GM18907 (cell line): ENCODE results near the gene PHC2.

Experiments
- ATAC-seq: cut with Tn5 transposase; IDR thresholded peaks from one replicate; pipeline ENCODE4 v1.9.1; 2021; ENCODE audit warnings: mild to moderate bottlenecking, moderate library complexity; ENCODE audit not compliant: unreplicated experiment

Gene PHC2

DNA sequence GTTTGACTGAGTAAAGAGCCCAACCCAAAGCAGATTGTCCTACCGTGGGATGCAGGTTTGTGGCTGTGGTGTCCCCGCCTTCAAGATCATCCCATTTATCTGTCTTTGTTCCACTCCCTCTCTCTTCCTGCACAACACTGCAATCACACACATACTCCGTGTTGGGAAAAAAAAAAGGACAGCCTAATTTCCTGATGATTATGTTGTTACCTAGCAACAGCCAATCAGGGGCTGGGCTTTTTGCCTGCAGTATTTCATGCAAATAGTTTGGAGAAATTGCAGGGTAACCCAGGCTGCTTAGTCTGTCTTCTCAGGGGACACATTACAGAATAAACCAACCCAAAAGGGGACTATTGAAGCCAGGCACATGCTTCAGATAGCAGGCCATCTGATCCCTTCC lies 38.3 kb downstream of the PHC2 start:
- no peak for ATAC-seq

DNA sequence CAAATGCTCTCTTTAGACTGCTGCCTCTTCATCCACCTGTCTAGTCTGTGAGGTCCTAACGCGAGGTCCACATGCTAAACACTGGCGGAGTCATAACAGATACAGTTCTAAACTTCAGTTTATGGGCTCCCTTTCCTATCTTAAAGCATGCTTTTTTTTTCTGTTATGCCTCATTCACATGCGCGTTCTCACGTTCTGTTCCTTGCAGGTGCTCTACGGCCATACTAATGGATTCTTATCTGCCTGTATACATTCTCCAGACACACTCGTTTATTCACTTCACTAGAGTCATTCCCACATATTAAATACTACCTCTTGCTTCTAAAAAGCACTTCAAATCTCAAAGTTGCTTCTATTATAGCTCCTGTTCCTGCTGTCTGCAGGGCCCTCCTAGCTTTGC lies 38.7 kb downstream of the PHC2 start:
- no peak for ATAC-seq

DNA sequence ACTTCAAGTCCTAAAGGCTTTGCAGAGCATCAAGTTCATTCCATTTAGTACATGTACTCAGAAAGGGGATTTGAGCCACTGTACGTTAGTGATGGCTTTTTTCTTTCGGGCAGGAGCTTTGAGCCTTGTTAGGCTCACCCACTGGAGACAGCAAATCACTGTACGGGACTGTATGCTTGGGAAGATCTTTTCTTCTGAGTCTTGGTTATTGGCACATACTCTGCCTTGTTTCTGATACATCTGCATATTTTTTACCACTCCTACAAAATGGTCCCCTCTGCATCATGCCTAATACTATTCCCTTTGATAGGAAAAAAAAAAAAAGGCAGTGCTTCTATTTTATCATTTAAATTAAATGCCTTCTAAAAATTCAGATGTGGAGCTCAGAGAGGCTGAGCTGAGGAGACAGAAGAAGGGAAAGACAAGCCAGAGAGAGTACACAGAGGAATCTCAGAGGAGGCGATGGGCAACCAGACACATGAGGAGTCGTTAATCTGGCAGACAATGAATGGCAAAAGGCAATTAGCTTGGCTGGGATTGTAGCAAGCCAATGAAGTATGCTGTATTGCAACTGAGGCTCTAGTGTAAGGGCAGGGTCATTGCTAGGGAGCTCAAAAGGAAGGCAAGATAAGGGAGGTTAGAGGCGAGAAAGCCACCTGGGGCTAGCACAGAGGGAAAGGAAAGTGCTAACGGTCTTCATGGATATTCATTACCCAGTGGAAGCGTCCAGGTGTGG lies 39.4 kb downstream of the PHC2 start:
- no peak for ATAC-seq

DNA sequence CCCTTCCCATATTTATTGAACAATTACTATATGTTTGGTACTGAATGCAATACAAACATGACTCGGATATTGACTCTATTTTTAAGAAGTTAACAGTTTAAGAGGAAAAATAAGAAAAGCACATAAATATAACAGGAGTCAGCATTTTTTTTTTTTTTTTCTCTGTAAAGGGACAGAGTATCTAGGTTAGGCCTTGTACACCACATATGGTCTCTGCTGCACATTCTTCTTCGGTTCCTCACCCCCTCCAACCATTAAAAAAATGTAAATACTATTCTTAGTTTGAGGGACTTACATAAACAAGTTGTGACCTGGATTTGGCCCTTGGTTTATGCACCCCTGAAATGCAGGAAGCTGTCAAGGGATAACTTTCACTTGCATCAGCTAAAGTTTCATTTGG lies 40.4 kb downstream of the PHC2 start:
- no peak for ATAC-seq

DNA sequence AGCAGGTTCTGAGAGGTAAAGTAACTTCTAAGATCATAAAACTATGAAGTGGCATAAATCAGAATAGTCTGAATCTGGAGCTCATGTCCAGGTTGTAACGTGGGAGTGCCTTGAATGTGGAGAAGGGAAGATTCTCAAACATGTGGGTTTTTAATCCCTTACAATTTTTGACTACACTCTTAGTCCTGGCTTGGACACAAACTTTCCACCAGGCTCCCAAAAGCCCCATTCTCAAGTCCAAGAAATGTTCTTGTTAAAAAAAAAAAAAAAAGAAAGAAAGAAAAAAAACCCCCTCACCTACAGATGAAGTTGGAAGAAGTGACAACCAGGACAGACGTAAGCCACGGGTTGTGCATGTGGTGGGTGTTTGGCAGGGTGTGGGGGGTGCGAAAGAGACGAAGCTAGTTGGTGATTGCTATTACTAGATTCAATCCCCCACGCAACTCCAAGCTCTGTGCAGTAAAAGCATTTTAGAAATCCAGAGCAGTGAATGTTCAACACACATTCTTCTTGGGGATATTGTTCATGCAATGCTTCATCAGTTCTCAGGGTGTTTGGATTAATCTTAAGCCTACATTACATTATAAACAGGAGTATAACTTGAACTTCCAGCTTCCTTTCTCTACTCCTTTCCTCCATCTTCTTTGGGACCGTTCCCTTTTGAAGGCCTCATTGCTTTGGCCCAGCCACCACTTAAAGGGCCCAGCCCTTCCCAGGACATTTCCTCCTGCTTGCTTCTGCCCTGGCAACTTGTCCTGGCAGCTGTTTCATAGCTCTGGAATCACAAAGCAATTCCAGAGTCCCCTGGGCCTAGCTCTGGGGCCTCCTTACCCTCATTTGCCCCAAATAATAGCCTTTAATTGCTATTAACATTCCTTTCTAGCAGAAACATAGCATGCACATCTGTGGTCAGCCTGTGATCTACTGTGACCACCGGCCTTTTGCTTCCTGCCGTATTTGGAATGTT lies 41.8 kb downstream of the PHC2 start:
- no peak for ATAC-seq

DNA sequence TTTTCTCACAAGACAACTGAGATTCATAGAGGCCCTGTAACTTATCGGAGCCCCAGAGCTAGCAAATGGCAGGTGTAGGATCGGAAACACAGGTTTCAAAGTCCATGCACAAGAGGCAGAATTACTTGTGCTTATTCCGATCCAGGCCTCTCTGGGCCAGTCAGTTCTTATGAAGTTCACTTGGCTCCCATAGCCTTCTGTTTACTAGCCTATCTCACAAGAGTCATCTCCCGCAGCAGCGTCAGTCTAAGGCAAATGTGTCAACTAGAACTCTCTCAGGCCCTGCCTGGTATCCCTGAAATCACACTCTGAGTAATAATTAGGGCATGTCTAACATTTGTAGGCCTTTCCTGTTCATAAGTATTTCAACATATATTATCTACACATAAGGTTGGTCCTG lies 43.3 kb downstream of the PHC2 start:
- no peak for ATAC-seq

DNA sequence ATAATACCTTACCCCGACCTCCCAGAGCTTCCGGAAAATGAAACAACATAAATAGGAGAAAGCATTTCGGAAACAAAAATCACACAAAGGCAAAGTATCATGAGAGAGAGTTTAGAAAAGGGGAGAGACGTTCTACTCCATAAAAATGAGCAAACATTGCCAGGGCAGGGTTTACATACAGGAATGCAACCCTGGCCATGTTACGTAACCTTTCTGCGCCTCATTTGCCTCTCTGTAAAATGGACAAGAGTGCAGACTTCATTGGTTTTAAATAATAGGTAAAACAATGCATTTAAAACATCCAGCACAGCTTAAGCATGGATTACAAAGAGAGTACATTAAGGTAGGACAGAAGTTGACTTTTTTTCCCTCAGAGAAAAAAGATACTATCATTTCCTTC lies 45.6 kb downstream of the PHC2 start:
- no peak for ATAC-seq

DNA sequence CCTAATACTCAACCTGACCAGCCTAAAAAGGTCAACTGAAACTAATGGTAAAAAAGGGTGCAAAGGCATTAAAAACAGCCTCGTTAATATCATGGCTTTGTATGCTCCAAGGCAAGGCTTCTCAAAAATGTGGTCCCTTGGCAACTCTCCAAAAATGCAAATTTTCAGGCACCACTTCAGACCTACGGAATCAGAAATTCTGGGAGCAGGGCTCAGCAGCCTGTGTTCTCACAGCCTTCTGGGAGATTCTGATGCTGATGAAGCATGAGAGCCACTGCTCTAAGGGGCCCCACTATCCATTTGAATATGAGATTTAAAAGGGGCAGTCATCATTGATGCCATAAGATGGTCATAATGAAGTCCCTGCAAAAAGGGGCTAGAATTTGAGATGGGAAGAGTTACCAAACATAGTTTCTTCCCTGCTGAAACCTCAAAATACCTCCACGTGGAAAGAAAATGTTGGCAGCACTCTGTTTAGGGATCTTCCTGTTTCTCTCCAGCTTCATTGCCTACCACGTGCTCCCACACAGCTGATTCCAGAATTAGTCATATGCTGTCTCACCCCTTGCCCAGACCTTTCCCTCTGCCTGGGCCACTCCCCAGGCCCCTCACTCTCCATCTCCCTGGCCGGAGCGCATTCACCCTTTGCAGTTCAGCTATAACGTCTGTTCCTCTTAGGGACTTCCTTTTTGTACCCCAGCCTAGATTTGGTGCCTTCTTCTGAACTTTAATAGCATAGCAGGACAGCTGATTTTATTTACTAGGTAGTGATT lies 46.7 kb downstream of the PHC2 start:
- ATAC-seq: no peak

DNA sequence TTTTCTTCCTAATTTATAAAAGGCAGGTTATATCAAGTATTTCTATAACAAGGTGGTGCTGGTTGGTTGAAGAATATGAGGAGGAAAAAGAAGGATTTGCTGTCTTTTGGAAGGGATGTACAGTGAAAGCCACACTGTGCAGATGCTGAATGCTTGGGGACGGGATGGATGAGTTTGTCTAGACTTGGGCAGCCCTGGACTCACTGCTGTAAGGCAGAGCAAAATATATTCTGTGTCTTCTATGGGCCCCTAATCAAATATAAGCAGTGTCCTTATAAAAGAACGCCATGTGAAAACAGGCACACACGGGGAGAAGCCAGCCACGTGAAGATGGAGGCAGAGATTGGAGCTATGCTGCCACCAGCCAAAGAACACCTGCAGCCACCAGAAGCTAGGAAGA lies 47.4 kb downstream of the PHC2 start:
- ATAC-seq: no peak

DNA sequence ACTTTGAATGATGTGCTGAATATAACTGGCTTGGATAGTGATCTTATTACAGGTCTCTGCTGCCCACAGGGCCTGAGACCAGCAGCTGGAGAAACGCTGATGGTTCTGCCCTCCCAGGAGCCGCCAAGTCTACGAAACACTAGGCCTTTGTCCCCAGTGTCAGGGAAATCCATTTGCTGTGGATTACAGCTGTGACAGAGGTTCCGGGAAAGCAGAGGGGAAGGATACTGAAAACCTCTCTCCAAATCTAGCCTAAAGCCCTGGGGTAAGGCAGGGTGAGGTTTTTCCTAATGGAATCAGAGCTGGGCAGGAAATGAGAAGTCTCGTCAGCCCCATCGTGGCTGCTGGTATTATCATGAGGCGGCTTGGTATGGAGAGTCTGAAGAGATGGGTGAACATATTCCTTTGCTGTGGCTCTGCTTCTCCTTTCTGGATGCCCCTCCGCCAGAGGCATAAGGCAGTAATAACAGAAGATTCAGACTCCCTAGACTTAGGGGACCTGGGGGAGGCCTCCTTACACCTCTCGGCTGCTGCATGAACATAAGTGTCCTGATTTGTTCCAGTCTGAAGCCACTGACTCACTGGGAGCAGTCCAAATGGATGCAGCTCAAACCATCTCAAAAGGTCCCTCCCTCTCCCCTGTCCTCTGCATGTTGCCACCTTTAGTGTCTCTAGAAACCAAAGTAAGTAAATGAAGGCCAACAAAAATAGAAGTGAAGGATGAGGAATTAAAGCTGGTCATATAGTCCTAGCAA lies 48.1 kb downstream of the PHC2 start:
- no peak for ATAC-seq

DNA sequence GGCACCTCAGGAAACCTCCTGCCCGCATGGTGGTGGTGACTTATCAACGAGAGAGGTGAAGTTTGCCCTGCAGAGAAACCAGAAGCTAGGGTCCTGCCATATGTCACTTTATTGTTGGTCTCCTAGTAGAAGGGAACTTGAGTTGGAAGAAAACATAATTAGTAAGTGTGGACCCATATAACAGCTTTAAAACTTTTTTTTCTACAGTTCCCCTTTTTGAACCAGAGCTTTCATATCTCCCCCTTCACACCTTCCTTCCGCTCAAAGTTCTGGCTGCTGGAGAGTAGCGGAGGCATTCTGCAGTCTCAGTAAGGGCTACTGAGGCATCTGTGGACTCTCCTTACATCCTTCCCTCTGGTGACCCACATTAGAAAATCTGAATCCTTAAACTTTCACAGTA lies 48.9 kb downstream of the PHC2 start:
- ATAC-seq: no peak

DNA sequence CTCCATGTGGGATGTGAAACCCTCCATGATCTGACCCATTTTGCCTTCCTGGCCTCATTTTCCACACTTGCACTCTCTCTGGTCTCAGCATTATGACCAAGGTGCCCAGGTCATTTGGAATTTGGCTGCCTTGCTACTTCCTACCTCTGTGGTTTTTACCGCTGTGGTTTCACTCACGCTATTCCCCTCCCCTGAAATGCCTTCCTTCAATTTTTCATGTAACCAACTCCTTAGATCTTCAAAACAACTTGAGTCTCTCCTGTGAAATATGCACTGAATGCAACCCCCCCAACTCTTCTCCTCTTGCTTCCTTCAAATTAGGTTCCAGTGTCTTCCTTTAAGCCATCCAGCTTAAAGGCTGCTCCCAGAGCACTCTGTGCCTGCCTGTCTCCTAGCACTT lies 50.1 kb downstream of the PHC2 start:
- ATAC-seq: no peak

DNA sequence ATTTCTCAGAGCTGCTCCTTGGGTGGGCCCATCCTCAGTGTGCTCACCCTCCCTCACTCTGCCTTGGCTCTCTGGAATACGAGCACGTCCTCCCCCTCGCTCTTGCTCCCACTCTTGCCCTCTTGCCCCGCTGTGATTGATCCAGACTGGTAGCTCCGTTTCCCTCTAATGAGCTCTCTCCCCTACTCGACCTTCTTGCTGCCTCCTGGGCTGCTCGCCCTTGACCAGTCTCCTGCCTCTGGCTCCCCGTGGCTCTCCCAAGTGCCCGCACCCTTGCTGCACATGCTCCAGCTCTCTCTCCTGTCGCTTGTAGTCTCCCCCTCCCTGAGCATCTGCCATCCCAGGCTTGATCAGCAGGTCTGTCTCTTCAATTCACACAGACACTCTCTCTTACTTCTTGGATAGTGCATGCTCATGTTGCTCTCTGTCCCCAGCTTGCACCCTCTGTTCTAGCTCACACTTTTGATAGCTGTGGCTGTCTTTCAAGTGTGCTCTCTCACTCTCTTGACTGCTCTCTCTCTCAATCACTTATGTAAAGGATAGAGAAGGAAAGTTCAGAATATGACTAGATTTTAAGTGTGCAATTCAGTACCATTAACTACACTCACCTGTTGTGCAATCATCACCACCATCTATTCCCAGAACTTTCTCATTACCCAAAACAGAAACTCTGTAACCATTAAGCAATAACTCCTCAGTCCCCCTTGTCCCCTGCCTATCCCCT lies 51.1 kb downstream of the PHC2 start:
- ATAC-seq: no peak

DNA sequence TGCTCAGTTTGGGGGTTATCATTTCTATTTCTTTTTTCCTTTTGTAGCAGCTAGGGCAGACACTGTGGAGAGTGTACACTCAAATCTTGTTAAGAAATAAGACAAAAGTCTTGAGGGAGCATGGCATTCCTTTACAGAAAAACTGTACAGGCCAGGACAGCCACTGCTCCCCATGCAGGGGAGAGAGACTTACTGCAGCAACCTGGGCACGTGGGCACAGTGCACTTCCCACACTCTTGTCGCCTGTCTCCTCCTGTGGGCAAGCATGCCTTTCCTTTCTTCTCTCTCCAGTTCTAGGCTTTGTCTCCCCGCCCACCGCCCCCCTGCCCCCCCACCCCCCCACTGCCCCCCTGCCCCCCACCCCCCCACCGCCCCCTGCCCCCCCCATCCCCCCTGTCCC lies 51.9 kb downstream of the PHC2 start:
- no peak for ATAC-seq

DNA sequence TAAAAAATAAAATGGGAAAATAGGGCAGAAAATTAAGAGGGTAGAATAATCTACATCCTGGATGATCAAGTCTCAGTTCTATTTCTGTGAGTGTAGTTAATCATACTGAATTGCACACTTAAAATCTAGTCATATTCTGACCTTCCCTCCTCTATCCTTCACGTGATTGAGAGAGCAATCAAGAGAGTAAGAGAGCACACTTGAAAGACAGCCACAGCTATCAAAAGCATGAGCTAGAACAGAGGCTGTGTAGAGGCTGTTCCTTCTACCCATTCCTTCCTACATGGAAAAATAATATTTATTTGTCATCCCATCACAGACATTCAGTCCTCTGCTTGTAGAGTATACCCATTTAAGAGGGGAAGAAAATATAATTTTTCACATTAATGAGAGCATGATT lies 52.4 kb downstream of the PHC2 start:
- ATAC-seq: no peak

DNA sequence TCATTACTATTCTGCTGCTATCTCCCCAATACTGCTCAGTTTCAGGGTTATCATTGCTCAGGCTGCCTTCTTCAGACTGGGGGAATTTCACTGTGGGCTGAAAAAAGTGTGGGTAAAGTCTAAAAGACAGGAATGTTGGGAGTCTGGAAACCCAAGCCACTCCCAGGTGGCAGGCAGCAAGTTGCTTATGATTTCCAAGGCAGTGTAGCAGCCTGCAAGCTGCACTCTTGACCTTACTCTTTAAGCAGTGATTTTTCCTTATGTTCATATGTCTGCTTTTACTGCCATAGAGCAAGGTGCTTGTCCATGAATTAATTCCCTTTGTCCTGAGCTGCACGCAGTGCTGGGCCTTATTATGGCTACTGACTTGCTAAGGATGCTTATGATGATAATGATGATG lies 53.1 kb downstream of the PHC2 start:
- ATAC-seq: no peak

DNA sequence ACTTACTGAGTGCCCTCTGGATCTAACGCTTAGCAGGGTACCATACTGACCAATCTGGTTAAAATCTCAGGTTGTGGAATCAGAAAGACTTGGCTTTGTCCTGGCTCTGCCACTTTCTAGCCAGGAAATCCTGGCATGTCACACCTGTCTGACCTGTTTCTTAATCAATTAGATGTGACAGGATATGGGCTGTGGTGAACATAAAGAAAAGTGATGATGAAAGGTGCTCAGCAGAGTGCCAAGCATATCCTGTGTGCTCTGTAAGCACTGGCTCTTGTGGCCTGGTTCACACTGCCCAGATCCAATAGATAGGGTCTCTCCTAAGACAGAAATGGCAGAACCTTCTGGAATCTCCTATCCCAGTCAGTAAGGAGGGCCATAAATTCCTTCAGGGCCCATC lies 53.9 kb downstream of the PHC2 start:
- ATAC-seq: no peak

DNA sequence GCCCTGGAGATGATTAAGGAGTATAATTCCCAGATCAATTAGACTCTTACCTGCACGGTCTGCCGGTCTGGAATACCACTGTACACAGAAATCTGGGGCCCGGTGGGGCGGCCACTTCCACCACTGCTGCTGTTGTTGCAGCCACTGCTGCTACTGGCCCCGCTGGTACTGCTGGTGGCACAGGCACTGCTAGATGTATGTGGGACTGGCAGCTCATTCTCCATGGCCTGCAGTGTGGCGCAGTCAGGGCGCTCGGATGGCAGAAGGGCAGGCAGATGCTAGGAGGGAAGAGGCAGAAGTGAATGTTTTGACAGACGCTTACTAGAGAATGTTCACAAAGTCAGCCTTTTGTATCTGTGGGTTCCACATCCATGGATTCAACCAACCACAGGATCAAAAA lies 55.6 kb downstream of the PHC2 start:
- ATAC-seq: no peak

DNA sequence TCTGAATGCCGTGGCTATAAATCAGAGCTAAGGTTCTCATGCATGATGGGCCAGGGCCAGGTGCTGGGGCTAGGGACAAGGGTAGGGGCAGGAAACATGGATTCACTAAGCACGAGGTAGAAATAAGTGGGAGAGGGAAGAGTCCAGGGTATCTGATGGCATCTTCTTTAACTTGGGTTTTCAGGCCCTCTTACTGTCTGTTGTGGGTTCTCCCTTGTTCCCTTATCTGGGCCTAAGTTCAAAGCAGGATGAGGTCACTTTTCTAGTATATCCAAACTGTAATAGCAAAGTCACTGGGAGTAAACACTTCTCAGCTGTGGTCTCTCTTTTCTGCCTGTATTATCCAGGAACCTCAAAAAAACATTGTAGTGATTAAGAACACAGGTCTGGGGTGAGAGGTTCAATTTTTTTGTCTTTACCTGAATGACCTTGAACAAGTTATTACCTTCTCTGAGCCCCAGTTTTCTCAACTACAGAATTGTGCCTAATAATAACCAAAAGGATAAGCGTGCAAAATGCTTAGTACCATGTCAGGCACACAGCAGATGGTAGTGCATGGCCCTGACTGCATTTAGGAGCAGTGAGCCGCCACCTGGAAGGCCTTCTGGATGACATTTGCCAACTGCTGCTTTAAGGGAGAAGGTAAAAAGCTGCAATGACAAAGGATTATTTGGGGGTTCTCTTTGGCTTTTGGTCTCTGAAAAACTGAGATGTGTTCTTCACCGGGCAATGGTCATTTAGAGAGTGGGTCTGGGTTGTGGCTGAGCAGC lies 56.4 kb downstream of the PHC2 start:
- ATAC-seq: no peak
